ENCODE results near the gene MKKS.

The MKKS gene

DNA sequence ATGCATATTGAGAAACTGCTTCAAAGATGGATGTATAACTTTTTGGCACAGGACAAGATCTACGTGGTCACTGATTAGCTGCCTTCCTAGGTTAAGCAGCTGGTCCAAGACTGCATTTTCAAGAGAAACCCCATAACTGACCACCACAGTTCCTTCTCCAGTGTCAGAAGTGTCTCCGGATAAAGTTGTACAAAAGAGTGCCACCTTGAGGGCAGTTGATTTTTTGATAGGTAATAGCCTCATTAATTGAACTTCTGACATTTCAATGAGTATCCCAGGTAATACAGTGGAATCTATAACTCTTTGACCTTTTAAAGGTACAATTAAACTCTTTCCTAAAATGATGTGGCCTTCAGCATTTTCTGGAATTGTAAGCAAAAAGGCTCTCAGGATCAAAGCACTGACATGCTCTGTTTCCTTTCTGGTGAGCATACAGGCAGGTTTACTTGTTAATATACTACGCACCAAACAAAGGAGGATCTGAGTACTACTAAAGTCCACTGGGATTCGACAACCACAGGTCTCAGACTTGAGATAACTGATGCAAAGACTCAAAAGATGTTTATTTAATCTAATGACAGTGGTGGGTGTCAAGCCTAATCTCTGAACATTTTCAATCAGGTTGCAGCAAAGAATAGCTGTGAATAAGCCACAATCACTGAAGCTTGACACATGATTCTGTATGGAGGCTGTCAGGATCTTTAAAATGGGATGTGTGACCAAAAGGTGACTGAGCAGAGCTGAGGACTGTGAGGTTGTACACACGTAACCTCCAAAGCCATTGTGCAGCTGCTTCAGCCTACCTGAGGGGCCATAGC, 21.2 kb downstream of the MKKS start:
- TF ChIP-seq GATA2 (IDR thresholded peaks at IDR 0.05; ENCODE audit: low read depth, low read length): no peak
- no peak for TF ChIP-seq GATA3 (IDR thresholded peaks at IDR 0.05; ENCODE audit: low read depth, low read length)

DNA sequence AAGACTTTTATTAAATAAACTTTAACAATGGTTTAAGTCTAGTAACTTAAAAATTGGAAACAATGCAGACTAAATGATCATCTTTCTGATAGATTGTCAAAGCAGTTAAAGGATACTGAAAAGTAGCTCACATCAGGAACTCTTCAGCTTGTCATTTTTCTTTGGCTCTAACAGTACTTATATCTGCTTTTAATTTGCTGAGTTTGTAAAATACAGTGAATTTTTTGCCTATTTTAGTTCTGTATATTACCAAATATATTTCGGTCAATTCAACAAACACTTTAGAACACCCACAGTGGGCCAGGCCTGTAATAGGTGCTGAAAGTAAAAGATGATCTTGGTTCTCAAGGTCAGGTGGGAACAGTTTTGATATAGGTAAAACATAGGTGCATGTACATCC, 22.3 kb downstream of the MKKS start:
- TF ChIP-seq GATA3 (IDR thresholded peaks at IDR 0.05; ENCODE audit: low read depth, low read length) (no peak), GATA2 (IDR thresholded peaks at IDR 0.05; ENCODE audit: low read depth, low read length) (no peak)

- TF ChIP-seq GATA2 (IDR thresholded peaks at IDR 0.05; ENCODE audit: low read depth, low read length) (no peak), GATA3 (IDR thresholded peaks at IDR 0.05; ENCODE audit: low read depth, low read length) (no peak)
Measured at GRCh38 chr20:10408108-10408813, 25.8 kb downstream of the MKKS start.

DNA sequence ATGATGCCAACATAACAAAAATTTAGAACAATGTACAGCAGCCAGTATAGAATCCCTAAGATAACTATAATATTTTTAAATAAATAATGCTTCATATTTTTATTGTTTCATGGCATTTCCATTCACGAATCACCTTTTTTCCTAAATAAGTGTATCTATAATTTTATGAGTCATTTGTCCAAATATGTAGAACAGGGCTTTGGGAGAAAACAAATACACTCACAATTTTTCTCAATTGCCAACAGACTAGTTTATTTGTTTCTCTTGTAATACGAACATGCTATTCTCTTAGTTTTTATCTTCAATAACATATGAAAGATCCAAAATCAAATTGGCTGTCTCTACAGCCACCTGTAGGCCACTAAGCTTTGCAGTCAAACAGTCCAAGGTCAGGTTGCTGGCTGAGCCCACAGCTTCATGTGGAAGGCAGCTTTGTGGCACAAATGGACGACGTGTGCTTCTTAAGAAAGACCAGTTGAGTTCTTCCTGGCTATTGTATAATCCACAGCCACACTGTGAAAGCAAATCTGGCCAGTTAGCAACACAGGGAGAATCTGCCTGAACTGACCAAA, 29.0 kb downstream of the MKKS start:
- TF ChIP-seq GATA2 (IDR thresholded peaks at IDR 0.05; ENCODE audit: low read depth, low read length): no peak
- no peak for TF ChIP-seq GATA3 (IDR thresholded peaks at IDR 0.05; ENCODE audit: low read depth, low read length)

GRCh38 chr20:10404023-10404628, 29.9 kb downstream of the MKKS start:
- TF ChIP-seq GATA2 (IDR thresholded peaks at IDR 0.05; ENCODE audit: low read depth, low read length): no peak
- TF ChIP-seq GATA3 (IDR thresholded peaks at IDR 0.05; ENCODE audit: low read depth, low read length): no peak

DNA sequence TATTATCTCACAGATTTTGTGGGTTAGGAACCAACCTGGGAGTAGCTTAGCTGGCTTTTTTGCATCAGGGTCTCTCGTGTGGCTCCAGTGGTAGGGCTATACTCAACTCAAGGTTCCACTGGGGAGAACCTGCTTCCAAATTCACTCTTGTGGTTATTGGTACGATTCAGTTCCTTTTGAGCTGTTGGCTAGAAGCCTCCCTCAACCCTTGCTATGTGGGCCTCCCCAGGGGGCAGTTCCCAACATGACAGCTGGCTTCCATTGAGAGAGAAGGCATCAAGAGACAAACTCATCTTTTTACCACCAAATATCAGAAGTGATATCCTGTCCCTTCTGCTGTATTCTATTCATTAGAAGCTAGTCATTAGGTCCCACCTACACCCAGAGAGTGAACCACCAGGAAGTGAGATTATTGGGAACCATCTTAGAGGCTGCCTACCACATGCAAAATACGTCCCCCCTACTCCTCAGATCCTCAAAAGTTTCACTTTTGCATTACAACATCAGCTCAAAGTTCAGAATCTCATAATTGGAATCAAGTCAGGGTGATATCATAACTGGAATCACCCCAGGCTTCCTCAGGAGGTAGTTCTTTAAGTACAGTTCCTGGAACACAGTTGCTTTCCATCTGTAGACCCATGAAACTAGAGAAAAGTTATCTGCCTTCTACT, 30.9 kb downstream of the MKKS start:
- no peak for TF ChIP-seq GATA2 (IDR thresholded peaks at IDR 0.05; ENCODE audit: low read depth, low read length)
- no peak for TF ChIP-seq GATA3 (IDR thresholded peaks at IDR 0.05; ENCODE audit: low read depth, low read length)

- TF ChIP-seq GATA3 (IDR thresholded peaks at IDR 0.05; ENCODE audit: low read depth, low read length) (no peak), GATA2 (IDR thresholded peaks at IDR 0.05; ENCODE audit: low read depth, low read length) (no peak)
Measured at GRCh38 chr20:10398834-10399369, 35.1 kb downstream of the MKKS start.

GRCh38 chr20:10390709-10391108, 43.3 kb downstream of the MKKS start:
- TF ChIP-seq GATA3 (IDR thresholded peaks at IDR 0.05; ENCODE audit: low read depth, low read length): no peak
- no peak for TF ChIP-seq GATA2 (IDR thresholded peaks at IDR 0.05; ENCODE audit: low read depth, low read length)

DNA sequence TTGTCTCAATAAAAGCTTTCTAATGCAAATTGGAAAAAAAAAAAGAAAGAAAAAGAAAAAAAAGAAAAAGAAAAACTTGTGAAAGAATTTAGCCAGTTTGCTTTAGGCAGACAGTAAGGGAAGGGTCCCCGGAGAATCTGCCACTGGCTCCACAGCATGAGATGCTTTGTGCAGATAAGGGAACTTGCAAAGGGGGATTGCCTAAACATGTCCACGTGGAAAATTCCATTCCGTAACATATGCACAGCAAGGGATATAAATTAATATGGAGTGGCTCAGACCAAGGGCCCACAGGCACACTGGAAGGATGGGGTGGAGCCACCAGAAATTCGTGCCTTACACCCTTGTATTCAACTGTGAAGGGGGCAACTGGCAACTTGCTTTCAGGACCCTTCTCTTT, 45.4 kb downstream of the MKKS start:
- peak; percentile 40; the same call in 1 of the 2 replicates for TF ChIP-seq GATA2 (IDR thresholded peaks at IDR 0.05; ENCODE audit: low read depth, low read length)
- TF ChIP-seq GATA3 (IDR thresholded peaks at IDR 0.05; ENCODE audit: low read depth, low read length): no peak

- TF ChIP-seq GATA3 (IDR thresholded peaks at IDR 0.05; ENCODE audit: low read depth, low read length) (no peak), GATA2 (IDR thresholded peaks at IDR 0.05; ENCODE audit: low read depth, low read length) (no peak)
Measured at GRCh38 chr20:10387686-10388085, 46.3 kb downstream of the MKKS start.

GRCh38 chr20:10385850-10386544, 48.0 kb downstream of the MKKS start:
- no peak for TF ChIP-seq GATA2 (IDR thresholded peaks at IDR 0.05; ENCODE audit: low read depth, low read length)

- TF ChIP-seq GATA2 (IDR thresholded peaks at IDR 0.05; ENCODE audit: low read depth, low read length): no peak
- TF ChIP-seq GATA3 (IDR thresholded peaks at IDR 0.05; ENCODE audit: low read depth, low read length): no peak
Measured at GRCh38 chr20:10381477-10381876, 52.5 kb downstream of the MKKS start.

DNA sequence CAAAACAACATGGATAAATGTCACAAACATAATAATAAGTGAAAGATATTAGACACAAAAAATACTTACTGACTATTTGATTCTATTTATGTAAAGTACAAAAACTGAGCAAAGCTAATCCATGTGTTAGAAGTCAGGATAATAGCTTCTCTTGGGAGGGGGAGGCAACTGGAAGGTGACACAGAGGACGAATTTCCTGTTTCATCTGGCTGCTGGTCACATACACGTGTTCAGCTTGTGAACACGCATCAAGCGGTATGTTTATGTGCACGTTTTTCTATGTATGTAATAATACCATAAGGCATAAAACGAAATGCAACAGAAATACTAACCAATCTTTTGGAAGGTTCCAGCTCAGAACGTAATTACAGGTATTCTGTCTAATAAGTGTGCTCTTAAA, 54.3 kb downstream of the MKKS start:
- no peak for TF ChIP-seq GATA3 (IDR thresholded peaks at IDR 0.05; ENCODE audit: low read depth, low read length)
- no peak for TF ChIP-seq GATA2 (IDR thresholded peaks at IDR 0.05; ENCODE audit: low read depth, low read length)

Measured in SH-SY5Y (cell line).